BE2C (cell line): ENCODE data around the gene SHLD2.
"Not testable (repeated sequence)": the region's sequence is repeated elsewhere in the genome, so short reads cannot be mapped to it uniquely, and the experiment has no call there.

Experiments used
- DNase-seq: peaks from one replicate; pipeline ENCODE4 v3.0.0-alpha.2; 2020
- H3K27me3 ChIP-seq: fragments of 250-450 bp; sonication (Bioruptor Pico); 2 replicates; pipeline ENCODE4 v1.5.1; 2020; ENCODE audit warnings: mild to moderate bottlenecking
- H3K36me3 ChIP-seq: fragments of 250-450 bp; sonication (Bioruptor Pico); 2 replicates; pipeline ENCODE4 v1.5.1; 2020; ENCODE audit warnings: mild to moderate bottlenecking
- H3K4me1 ChIP-seq: fragments of 250-450 bp; sonication (Bioruptor Pico); 2 replicates; pipeline ENCODE4 v1.5.1; 2020
- H3K4me3 ChIP-seq: 2 replicates; pipeline ENCODE4 v1.5.1; 2011; ENCODE audit warnings: low read depth, low read length
- H3K9me3 ChIP-seq: fragments of 250-450 bp; sonication (Bioruptor Pico); 2 replicates; pipeline ENCODE4 v1.5.1; 2020

The SHLD2 gene

DNA sequence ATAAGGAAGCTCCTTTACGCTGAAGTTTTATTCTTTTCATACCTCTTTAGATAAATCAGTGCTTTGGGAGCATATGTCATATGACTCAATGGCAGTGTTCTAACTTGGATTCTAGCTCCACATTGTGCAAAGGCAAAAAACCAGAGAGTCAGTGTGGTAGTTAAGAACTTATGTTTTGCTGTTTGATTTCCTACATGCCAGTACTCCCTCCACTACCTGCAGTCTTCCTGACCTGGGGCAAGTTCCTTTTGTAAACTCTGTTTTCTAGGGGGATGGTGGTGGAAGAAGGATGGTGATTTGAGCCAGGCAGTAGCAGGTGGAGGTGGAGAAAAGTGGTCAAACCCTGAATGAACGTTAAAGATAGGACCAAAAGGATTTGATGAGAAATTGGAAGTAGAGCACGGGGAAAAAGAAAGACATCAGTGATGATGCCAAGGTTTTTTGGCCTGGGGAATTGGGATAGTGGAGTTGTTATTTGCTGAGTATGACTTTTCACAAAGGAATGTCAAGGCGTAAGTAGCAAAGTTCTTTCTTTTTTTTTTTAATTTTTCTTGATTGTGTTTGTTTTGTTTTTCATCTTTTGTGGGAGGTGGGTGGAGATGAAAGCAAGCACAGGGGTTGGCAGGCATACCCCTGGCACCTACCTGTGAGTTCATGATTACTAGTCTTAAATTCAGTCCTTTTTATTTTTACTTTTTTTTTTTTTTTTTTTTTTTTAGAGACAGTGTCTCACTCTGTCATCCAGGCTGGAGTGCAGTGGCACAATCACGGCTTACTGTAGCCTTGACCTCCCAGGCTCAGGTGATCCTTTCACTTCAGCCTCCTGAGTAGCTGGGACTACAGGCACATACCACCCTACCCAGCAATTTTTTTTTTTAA, 47.5 kb downstream of the SHLD2 start:
- H3K9me3 ChIP-seq, H3K4me1 ChIP-seq, H3K27me3 ChIP-seq, H3K36me3 ChIP-seq, H3K4me3 ChIP-seq, DNase-seq: not testable (repeated sequence)

DNA sequence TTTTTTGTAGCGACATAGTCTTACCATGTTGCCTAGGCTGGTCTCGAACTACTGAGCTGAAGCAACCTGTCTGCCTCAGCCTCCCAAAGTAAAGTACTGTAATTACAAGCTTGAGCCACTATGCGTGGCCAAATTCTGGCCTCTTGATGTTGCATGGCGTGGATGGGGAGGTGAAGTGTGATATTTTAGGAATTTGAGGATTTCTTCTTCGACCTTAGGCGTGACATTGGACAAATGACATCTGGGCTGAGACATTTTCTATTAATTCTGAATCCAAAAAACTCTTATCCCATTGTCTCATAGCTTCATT, 48.1 kb downstream of the SHLD2 start:
- not testable (repeated sequence) for H3K4me3 ChIP-seq, H3K4me1 ChIP-seq, H3K9me3 ChIP-seq, H3K27me3 ChIP-seq, DNase-seq, H3K36me3 ChIP-seq

DNA sequence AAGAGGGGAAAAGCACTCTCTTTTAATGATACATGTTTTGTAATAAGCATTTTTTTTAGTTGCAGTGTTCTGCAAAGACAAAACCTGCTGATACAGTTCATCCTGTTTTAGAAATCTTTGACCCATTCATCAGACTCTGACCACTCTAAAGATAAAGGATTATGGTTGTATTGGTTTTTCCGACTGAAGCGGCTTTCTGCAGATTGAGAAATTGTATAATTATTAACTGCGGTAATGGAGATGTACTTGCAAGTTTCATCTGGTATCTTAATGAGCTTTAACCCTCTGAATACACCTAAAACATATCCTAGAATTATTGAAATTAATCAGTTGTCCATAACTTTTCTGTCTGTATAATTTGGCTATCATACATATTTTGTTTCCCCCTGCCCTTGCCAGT, 50.6 kb downstream of the SHLD2 start:
- DNase-seq, H3K4me1 ChIP-seq, H3K9me3 ChIP-seq, H3K36me3 ChIP-seq, H3K27me3 ChIP-seq, H3K4me3 ChIP-seq: not testable (repeated sequence)

DNA sequence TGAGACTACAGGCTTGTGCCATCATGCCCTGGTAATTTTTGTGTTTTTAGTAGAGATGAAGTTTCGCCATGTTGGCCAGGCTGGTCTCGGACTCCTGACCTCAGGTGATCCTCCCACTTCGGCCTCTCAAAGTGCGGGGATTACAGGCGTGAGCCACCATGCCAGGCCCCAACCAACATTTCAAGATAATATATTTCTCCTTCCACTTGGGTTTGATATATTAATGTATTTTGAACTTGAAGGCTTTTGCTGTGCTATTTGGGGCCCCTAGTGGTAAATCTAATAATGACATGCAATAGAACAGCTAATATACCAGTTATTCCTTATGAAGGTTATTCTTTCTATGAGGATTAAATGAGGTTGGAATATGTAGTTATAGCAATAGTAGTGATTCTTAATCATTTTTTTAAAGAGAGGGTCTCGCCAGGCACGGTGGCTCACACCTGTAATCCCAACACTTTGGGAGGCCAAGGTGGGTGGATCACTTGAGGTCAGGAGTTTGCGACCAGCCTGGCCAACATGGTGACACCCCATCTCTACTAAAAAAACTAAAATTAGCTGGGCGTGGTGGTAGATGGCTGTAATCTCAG, 54.1 kb downstream of the SHLD2 start:
- not testable (repeated sequence) for H3K27me3 ChIP-seq, DNase-seq, H3K36me3 ChIP-seq, H3K9me3 ChIP-seq, H3K4me3 ChIP-seq, H3K4me1 ChIP-seq

DNA sequence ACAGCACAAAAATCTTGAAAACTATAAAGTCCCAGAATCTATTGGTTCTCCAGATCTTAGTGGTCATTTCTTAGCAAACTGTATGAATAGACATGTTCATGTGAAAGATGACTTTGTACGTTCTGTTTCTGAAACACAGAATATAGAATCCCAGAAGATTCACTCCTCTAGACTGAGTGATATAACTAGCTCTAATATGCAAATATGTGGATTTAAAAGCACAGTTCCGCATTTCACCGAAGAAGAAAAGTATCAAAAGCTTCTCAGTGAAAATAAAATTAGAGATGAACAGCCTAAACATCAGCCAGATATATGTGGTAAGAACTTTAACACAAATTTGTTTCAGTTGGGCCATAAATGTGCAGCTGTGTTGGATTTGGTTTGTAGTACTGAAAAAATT, 56.5 kb downstream of the SHLD2 start:
- H3K36me3 ChIP-seq, H3K27me3 ChIP-seq, H3K9me3 ChIP-seq, DNase-seq, H3K4me3 ChIP-seq, H3K4me1 ChIP-seq: not testable (repeated sequence)

DNA sequence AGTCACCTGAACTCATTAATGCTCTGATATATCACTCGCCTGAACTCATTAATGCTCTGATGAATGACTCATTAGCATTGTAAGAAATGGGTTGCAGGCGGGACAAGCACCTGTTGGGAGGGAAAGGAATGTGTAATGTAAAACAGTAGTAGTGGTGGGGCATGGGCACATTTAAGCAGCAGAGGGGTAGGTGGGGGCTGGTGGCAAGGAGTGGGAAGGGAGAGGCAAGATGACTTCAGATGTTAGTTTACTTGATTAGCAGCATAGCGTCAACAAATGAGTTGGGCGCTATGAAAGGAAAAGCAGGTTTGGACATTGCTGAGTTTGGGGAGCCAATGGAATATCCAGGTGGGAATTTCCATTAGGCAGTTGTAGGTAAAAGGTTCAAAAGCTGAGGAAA, 61.8 kb downstream of the SHLD2 start:
- not testable (repeated sequence) for H3K27me3 ChIP-seq, H3K9me3 ChIP-seq

DNA sequence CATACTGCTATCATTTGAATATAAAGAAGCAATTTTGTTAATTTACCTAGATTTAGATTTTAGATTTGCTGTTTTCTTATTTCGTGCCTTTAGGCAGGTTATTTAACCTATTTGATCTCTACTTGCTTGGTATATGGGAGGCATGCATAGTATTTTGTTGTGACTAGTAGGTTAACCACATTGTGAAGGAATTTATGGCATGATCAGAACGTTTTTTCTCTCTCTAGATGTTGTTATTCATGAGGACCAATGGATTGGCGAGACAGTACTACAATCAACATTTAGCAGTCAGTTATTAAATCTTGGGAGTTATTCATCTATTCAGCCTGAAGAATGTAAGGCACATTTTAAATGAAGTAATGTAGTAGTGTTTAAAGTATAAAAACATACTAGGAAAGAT, 62.8 kb downstream of the SHLD2 start:
- DNase-seq, H3K27me3 ChIP-seq, H3K4me3 ChIP-seq: not testable (repeated sequence)

More for the DNA sequence above, 61.8 kb downstream of the SHLD2 start:
- H3K4me3 ChIP-seq, DNase-seq, H3K36me3 ChIP-seq, H3K4me1 ChIP-seq: not testable (repeated sequence)

DNA sequence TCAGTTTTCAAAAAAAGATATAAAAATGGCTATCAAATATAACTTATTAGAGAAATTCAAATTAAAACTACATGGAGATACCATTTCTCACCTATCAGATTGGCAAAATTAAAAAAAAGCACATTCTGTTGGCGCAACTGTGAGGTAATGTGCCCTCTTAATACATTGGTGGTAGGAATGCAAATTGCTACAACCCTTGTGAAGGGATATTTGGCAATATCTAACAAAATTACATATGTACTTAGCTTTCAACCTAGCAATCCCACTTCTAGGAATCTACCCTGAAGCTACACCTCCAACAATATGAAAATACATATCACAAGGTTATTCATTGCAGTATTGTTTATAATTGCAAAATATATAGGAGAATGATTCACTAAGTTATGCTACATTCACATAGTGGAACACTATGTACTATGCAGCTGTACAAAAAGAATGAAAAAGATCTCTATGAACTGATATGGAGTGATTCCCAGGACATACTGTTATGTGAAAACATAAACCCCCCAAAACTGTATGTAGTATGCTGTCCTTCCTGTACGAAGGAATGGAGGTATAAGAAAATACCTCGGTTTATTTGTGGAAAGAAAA, 67.8 kb downstream of the SHLD2 start:
- not testable (repeated sequence) for H3K9me3 ChIP-seq, DNase-seq, H3K4me3 ChIP-seq

More for the DNA sequence above, 62.8 kb downstream of the SHLD2 start:
- H3K4me1 ChIP-seq, H3K36me3 ChIP-seq, H3K9me3 ChIP-seq: not testable (repeated sequence)

DNA sequence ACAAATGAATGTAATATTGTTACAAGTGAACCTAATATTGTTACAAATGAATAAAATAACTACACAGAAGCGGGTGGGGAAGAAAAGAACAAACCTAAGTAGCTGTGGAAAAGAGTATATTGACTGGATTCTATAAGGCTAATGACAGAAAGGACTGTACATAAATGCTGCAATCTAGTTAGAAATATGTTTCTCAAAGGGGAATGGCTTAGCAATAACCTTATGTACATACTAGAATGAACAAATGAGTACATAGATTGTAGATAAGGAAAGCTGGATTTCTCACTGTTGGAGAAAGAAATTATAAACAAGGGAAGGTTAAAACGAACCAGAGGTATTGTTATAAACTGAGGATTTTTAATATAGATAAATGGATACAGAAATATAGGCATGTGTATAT, 68.4 kb downstream of the SHLD2 start:
- H3K36me3 ChIP-seq, DNase-seq, H3K9me3 ChIP-seq, H3K4me3 ChIP-seq, H3K4me1 ChIP-seq, H3K27me3 ChIP-seq: not testable (repeated sequence)

More for the DNA sequence above, 67.8 kb downstream of the SHLD2 start:
- not testable (repeated sequence) for H3K27me3 ChIP-seq, H3K36me3 ChIP-seq, H3K4me1 ChIP-seq

DNA sequence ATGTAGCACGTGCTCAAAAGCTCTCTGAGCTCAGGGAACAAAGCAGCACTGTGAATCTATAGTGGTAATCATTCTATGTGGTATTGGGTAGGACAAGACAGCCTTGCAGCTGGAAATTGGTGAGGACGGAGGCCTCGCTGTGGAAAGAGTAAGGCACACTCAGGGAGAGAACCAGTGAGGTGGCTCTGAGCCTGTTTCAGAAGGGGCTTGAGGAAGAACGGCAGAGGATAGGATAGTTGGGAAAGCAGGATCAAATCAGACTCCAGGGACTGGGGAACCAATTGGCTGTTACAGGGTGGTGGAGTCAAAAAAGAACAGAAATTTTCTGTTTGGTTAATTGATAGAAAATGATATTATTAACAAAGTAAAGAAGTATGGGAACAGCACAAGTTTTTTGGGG, 74.9 kb downstream of the SHLD2 start:
- not testable (repeated sequence) for H3K27me3 ChIP-seq, H3K9me3 ChIP-seq, H3K36me3 ChIP-seq, H3K4me3 ChIP-seq, H3K4me1 ChIP-seq, DNase-seq

DNA sequence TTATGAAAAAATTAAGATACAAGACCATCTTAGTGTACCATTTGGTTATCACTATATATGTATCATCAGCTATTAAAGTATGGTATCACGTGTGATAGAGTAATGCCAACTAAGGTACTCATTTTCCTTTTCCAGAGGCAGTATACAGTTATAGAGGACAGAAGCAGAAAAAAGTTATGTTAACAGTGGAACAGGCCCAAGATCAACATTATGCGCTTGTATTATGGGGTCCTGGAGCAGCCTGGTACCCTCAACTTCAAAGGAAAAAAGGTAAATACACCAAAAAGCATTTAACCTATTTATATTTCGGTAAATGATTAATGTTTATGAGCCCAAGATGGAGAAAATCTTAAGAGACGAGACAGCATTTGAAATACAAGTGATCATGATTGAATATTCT, 75.7 kb downstream of the SHLD2 start:
- not testable (repeated sequence) for H3K4me3 ChIP-seq, H3K9me3 ChIP-seq, H3K27me3 ChIP-seq, DNase-seq, H3K36me3 ChIP-seq, H3K4me1 ChIP-seq

DNA sequence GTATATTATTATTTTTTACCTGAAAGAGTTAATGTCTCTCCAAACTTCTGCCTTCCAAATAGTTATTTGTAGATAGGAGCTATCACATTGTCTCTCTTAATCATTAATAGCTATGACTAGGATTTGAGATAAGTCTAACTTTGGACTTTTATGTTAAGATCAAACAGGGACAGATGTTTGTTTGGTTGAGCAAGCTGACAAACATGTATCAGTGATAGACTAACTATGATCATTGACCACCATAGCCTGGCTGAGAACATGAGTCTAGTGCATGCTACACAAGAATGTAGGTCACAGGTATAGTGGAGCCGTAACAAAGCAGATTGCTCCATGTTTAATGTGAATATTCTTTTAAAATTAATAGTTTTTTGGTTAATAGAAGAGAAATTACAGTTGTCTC, 76.7 kb downstream of the SHLD2 start:
- not testable (repeated sequence) for H3K27me3 ChIP-seq, DNase-seq, H3K36me3 ChIP-seq, H3K9me3 ChIP-seq, H3K4me3 ChIP-seq, H3K4me1 ChIP-seq

DNA sequence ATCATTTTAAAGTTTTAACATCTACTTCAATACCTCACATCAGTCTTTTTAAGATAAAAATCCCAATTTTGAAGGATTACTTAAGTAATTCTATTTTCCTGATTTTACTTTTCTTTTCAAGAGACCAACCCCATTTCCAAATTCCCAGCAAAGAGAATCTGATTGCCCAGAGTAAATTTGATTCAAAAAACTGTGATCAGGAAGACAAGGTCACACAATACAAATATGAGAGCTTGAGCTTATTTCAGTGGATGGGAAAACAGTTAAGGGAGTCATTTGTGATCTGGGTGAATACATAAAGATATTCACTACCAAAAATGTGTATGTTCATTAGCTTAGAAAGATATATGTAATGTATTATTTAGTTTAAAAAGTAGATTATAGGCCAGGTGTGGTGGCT, 77.2 kb downstream of the SHLD2 start:
- H3K4me1 ChIP-seq, H3K9me3 ChIP-seq, H3K4me3 ChIP-seq, DNase-seq, H3K27me3 ChIP-seq, H3K36me3 ChIP-seq: not testable (repeated sequence)

DNA sequence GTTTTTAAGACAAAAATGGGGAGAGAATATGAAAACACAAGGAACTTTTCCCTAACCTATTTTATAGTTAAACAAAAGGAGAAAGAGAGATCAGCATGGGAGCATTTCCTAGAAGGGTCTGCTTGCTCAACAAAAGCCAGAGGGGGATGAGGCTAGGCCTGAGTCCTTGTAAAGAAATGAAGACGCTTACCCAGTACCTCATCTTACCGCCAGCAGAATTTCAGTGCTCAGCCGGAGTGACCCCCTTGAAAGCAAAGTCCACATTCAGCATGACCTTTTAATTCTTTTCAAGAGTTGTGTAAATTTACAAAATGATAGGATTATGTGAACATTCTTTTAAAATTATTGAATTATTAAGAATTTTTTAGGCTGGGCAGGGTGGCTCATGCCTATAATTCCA, 82.6 kb downstream of the SHLD2 start:
- not testable (repeated sequence) for H3K27me3 ChIP-seq, DNase-seq, H3K4me1 ChIP-seq, H3K36me3 ChIP-seq, H3K9me3 ChIP-seq, H3K4me3 ChIP-seq

DNA sequence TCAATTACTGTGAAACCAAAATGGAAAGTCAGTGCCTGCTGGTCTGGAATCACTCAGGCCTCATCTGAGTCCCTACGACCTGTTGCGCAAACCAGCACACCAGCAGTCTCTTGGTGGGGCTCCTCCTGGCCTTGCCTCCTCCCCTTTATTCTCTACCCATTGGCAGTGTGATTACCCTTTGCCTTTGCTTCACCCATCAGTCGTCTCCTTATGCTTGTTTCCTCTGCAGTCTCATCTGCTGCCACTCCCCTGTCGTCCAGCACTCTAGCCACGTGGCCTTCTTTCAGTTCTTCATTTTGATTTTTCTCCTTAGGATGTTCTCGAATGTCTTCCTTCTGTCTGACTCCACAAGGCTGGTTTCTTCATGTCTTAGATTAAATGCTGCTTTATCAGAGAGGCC, 89.4 kb downstream of the SHLD2 start:
- H3K9me3 ChIP-seq, H3K4me3 ChIP-seq, H3K4me1 ChIP-seq, H3K27me3 ChIP-seq, H3K36me3 ChIP-seq, DNase-seq: not testable (repeated sequence)

DNA sequence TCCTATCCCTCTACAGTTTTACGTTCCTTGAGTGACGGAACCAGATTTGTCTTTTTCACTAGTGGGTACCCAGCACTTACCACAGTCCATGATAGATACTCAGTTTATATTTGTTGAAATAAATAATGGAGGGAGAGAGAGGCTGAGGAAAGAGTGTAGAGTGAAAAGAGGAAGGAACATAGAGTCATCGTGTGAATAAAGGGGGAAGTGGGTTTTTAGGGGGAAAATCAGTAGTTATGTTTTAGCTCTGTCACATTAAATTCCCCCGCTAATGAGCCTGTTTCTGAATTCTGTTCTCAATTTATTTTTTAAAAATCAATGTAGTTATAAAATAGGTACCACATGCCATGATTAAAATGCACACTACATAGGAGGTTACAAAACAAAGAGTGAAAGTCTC, 91.0 kb downstream of the SHLD2 start:
- not testable (repeated sequence) for H3K4me3 ChIP-seq, DNase-seq, H3K36me3 ChIP-seq, H3K4me1 ChIP-seq, H3K9me3 ChIP-seq, H3K27me3 ChIP-seq
